Measurements from ENCODE around the gene PHKG1.
A peak's percentile ranks its signal among the peaks of the same experiment; 100 is the strongest.
"Not testable (repeated sequence)": the region's sequence is repeated elsewhere in the genome, so short reads cannot be mapped to it uniquely, and the experiment has no call there.

PHKG1 gene

GRCh38 chr7:56092789-56093531, at the start of gene PHKG1:
PHKG1 (minus strand) TSS chr7:56092952; CDS start chr7:56088941, 4,011 bp downstream.
- no peak for DNase-seq (ENCODE audit: low read depth)

- DNase-seq (ENCODE audit: low read depth), result not testable (repeated sequence)
Measured at GRCh38 chr7:56131062-56131461, 38.3 kb upstream of the PHKG1 start.

DNA sequence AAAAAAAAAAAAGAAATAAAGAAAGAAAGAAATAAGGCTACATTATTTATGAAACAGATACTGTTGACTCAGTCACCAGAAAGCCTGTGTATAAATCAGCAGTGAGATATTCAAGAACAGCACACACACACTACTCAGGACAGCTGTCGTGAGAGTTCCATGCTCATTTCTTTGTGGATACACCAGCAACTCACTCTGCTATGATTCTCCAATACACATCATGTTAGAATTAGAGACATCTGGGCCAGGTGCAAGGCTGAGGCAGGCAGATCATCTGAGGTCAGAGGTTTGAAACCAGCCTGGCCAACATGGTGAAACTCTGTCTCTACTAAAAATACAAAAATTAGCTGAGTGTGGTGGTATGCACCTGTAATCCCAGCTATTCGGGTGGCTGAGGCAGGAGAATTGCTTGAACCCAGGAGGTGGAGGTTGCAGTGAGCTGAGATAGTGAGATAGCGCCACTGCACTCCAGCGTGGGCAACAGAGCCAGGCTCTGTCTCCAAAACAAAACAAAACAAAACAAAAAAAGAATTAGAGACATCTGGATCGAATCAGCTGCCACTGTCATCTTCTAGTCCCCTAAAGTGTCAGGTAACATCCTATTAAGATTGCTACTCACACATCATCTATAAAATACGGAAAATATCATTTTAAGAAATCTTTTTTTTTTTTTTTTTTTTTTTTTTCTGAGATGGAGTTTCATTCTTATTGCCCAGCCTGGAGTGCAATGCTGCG, 34.7 kb upstream of the PHKG1 start:
- no peak for DNase-seq (ENCODE audit: low read depth)

GRCh38 chr7:56125831-56126230, 33.1 kb upstream of the PHKG1 start:
- DNase-seq (ENCODE audit: low read depth), result no peak

GRCh38 chr7:56124981-56125380, 32.2 kb upstream of the PHKG1 start:
- DNase-seq (ENCODE audit: low read depth), result no peak

GRCh38 chr7:56121440-56121839, 28.7 kb upstream of the PHKG1 start:
- no peak for DNase-seq (ENCODE audit: low read depth)

GRCh38 chr7:56115852-56116538, 23.2 kb upstream of the PHKG1 start, which contains the start of gene NUPR2:
NUPR2 (minus strand) TSS chr7:56116417; CDS start chr7:56116314, 103 bp downstream.
- DNase-seq (ENCODE audit: low read depth), result no peak

DNA sequence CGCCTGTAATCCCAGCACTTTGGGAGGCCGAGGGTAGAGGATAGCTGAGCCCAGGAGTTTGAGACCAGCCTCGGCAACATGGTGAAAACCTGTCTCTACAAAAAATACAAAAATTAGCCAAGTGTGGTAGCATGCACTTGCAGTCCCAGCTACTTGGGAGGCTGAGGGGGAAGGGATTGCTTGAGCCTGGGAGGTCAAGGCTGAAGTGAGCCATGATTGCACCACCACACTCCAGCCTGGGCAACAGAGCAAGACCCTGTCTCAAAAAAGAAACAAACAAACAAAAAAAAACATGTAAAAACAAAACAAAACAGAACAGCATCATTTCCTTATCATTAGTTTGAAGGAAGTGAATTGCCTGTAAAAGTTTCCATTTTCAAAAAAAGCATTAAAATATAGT, 19.5 kb upstream of the PHKG1 start:
- DNase-seq (ENCODE audit: low read depth), result not testable (repeated sequence)

- DNase-seq (ENCODE audit: low read depth), result no peak
Measured at GRCh38 chr7:56110611-56111010, 17.9 kb upstream of the PHKG1 start.

GRCh38 chr7:56107954-56108258, 15.2 kb upstream of the PHKG1 start:
- no peak for DNase-seq (ENCODE audit: low read depth)

GRCh38 chr7:56106108-56107073, 13.6 kb upstream of the PHKG1 start, which contains the start of gene CHCHD2:
CHCHD2 (minus strand) TSS chr7:56106476; CDS start chr7:56106413, 63 bp downstream.
- peak; percentile 87 for DNase-seq (ENCODE audit: low read depth)

GRCh38 chr7:56105508-56105907, 12.8 kb upstream of the PHKG1 start:
- DNase-seq (ENCODE audit: low read depth), result no peak

DNA sequence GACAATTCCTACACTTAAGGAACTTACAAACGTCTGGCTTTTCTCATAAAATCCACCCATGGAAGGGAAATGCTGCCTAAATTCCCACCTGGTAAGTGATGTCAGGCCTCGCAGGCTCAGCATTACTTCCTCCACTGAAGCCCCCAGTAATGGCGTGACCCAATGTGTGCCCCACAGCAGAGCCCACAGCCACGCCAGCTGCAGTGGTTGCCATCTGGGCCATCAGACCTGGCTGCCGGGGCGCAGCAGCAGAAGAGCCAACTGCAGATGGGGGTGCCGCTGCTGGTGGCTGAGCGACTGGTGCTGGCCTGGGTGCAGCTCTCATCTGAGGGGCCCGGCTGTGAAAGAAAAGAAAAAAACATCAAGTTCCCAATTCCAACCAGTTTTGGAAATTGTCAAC, 11.4 kb upstream of the PHKG1 start:
- not testable (repeated sequence) for DNase-seq (ENCODE audit: low read depth)

- DNase-seq (ENCODE audit: low read depth), result no peak
Measured at GRCh38 chr7:56099653-56100052, 6.9 kb upstream of the PHKG1 start.

- not testable (repeated sequence) for DNase-seq (ENCODE audit: low read depth)
Measured at GRCh38 chr7:56098187-56099008, 5.6 kb upstream of the PHKG1 start.

DNA sequence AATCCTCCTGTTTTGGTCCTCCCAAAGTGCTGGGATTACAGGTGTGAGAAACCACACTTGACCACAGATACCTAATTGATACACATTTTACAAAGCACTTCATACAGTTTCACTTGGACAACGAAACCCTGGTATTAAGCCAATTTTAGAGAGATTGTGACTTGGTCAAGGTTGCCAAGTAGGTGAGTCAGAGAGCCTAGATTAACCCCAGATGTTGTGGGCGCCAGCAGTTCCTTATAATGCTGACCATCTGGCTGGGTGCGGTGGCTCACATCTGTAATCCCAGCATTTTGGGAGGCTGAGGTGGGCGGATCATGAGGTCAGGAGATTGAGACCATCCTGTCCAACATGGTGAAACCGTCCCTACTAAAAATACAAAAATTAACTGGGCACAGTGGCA, 4.9 kb upstream of the PHKG1 start:
- DNase-seq (ENCODE audit: low read depth), result no peak

DNA sequence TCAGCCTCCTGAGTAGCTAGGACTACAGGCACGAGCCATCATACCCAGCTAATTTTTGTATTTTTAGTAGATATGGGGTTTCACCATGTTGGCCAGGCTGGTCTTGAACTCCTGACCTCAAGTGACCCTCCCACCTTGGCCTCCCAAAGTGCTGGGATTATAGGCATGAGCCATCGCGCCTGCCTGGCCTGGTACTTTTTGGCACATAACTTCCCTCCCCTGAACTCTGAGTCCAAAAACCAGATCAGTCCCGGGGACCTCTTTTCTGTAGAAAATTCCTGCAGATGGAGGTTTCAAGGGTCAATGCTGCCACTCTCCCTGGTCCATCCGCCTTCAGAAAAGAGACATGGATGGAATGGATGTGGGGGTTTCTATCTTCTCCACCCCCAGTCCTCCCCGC, 364 bp downstream of the PHKG1 start:
- DNase-seq (ENCODE audit: low read depth), result not testable (repeated sequence)

GRCh38 chr7:56091591-56091990, 1.2 kb downstream of the PHKG1 start:
- DNase-seq (ENCODE audit: low read depth), result no peak

GRCh38 chr7:56087445-56087844, 5.3 kb downstream of the PHKG1 start:
- no peak for DNase-seq (ENCODE audit: low read depth)

DNA sequence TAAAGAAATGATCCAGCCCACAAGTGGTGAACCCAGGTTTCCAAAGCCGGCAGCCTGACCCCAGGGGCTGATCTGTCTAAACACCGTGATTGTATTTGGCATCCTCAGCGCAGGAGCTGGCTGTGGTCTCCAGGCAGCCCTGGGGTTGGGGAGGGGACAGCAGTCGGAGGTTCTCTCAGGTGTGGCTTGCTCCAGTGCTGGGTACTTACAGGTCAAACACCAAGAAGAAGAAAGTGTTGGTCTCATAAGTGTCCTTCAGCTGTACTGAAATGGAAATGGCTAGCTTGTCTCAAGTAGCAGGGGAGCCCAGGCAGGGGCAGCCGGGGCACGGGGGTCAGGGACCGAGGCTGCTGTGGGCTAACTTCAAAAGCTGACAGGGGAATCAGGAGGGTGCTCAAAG, 6.0 kb downstream of the PHKG1 start:
- DNase-seq (ENCODE audit: low read depth), result no peak
